GM21528 (cell line): ENCODE data around the gene MAB21L4.

Experiments
- ATAC-seq: cut with Tn5 transposase; IDR thresholded peaks from one replicate; pipeline ENCODE4 v1.9.1; 2021; ENCODE audit warnings: mild to moderate bottlenecking, moderate library complexity; ENCODE audit not compliant: unreplicated experiment, low FRiP score

The MAB21L4 gene

GRCh38 chr2:240895656-240896388, at the start of gene MAB21L4:
Gene MAB21L4 (minus strand): TSS chr2:240896156. CDS start chr2:240895997, 159 bp downstream.
- no peak for ATAC-seq

DNA sequence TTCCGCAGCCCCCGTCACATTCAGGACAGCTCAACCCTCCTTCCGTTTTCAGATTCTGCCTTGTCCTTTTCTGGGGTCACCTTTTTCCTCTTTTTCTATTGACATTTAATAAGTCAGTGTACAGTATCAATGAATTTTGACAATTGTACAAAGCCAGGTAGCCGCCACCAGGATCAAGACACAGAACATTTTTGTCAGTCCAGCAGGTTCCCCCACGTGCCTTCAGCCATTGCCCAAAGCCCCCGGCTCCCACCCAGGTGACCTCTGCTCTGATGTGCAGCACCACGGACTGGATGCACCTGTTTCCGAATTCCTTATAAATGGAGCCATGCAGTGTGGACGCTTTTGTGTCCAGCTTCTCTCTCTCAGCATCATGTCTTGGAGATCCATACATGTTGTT, 40.1 kb upstream of the MAB21L4 start:
- ATAC-seq = no peak

DNA sequence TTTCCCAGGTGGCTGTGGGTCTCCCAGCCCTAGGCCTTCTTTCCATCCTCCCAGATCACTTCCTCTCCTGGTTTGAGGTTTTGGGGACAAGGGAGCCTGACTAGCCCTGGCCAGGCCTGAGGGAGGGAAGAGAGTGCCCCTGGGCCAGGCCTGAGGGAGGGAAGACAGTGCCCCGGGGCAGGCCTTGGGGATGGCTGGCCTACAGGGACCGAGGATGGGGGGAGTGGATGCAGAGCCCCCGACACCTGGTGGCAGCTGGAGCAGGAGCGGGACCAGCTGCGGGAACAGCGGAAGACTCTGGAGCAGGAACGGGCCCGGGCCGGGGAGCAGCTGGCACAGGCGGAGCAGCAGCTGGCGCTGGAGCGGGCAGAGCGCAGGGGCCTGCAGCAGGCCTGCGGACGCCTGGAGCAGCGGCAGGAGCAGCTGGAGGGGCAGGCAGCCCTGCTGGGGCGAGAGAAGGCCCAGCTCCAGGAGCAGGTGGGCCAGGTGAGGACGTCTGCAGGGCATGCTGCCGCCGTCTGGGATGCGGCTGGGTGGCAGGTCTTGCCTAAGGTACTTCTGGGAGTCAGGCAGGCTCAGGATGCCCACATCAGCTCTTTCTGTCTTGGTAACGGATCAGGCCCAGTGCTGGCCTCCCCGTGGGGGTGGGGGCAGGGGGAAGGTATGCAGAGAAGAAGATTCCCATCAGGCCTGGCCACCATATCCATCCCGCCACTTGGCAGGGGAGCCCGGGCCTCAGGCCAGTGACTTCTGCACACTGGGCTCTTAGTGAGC, 39.3 kb upstream of the MAB21L4 start:
- ATAC-seq = no peak

DNA sequence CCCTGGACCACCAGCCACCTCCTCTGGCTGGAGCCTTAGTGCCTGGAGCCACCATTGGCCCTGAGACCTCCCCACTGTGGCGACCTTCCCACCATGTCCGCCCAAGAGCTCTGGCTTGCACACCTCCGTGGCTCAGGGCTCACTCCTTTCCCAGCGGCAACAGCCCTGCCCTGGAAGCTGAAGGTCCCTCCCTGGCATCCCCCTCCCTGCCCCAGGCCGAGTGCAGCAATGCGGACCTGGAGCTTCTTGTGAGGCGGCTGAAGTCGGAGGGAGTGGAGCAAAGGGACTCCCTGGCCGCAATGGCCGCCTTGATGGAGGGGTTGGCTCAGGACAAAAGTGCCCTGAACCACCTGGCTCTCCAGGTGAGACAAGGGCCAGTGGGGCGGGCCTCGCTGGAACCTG, 38.7 kb upstream of the MAB21L4 start:
- no peak for ATAC-seq

DNA sequence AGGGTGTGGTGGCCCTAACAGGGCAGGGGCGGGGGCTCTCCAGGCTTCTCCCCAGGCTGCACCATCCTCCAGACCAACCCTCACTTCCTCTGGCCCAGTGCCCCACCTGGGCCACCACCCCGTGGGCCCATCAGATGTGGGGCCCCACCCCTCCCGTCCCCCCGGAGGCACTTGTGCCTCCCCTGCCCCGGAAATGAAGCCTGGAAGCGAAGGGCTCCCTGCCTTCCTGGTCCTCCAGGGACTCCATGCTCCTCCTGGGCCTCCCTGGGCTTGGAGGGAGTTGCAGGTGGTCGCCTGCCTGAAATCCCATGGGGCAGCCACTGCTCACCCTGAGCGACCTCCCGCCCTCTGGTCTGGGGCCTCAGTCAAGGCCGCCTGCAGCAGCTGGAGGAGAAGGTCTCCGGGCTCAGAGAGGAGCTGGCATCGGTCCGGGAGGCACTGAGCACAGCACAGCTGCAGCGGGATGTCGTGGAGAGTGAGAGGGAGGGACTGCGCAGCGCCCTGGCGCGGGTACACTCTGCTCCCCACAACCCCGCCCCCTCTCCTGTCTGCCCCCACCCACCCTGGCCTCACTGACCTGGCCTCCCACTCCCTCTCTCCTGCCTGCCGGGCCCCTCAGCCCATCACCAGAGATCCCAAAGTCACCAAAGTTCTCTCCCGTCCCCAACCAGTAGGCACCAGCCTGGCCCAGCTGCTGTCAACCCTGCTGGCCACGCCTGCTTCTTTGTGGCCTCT, 38.2 kb upstream of the MAB21L4 start:
- ATAC-seq = no peak

DNA sequence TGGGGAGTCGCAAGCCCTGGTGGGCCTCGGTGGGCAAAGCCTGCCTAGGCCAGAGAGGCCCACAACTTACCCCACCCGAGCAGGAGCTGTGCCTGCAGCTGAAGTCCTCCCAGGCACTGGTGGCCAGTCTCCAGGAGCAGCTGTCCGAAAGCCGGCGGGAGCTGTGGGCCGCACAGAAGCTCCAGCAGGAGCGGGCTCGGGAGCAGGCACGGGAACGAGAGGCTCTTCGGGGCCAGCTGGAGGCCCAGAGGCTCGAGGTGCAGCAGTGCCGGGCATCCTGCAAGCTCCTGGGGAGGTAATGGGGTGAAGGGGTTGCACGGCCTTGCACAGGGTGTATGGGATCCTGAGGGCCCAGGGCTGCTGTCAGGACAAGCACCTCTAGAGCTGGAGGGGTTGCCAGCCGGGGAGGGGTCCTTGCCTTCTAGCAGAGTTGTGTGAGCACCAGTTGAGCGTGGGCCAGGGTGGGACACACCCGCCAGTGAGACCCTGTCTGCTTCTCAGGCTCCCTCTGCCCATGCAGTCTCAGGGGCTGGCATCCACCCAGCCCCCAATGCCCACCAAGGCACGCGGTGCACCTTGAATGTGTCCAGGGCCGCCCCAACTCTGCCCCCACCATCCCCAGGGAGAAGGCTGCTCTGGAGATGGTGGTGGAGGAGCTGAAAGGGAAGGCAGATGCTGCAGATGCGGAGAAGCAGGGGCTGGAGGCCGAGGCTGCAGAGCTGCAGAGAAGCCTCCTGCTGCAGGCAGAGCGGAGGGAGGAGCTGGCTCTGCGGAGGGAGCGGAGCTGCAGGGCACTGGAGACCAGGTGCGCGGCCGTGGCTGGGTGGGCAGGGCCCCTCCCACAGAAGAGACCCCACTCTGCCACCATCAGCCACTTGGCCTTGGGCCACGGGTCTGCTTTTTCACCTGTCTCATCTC, 37.4 kb upstream of the MAB21L4 start:
- no peak for ATAC-seq

- no peak for ATAC-seq
Measured at GRCh38 chr2:240932724-240933047, 36.7 kb upstream of the MAB21L4 start.

GRCh38 chr2:240932001-240932723, 36.2 kb upstream of the MAB21L4 start:
- ATAC-seq = no peak

- no peak for ATAC-seq
Measured at GRCh38 chr2:240931319-240931949, 35.5 kb upstream of the MAB21L4 start.

- ATAC-seq = no peak
Measured at GRCh38 chr2:240930631-240931318, 34.8 kb upstream of the MAB21L4 start.

- no peak for ATAC-seq
Measured at GRCh38 chr2:240930096-240930630, 34.2 kb upstream of the MAB21L4 start.

GRCh38 chr2:240929364-240930095, 33.6 kb upstream of the MAB21L4 start:
- ATAC-seq = no peak

DNA sequence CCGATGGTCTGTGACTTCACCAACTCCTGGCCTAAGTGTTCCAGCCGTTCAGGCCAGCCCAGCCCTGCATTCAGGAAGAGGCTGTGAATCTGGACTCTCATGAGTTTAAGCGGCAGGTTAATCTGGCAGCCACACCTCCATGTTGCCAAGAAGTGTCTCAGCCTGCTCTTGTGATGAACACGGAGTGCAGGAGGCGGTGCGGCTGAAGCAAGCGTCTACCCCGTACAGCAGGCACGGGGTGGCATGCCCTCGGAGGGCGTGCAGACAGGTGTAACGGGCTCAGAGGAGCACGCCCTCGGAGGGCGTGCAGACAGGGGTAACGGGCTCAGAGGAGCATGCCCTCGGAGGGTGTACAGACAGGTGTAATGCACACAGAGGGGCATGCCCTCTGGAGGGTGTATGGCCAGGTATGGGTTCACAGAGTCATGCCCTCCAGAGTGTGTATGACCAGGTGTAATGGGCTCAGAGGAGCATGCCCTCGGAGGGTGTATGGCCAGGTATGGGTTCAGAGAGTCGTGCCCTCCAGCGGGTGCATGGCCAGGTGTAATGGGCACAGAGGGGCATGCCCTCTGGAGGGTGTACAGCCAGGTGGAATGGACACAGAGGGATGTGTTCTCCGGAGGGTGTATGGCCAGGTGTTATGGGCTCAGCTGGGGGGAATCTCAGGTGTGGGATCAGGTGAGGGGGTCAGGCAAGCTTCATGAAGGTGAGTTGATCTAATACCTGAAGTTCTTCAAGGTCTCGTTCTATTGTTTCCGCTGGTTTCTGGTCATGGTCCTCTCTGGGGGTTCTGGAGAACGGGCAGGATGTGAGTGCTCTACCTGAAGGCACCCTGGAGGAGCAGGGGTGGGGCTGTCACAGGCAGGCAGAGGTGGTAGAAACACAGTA, 32.8 kb upstream of the MAB21L4 start:
- ATAC-seq = no peak

DNA sequence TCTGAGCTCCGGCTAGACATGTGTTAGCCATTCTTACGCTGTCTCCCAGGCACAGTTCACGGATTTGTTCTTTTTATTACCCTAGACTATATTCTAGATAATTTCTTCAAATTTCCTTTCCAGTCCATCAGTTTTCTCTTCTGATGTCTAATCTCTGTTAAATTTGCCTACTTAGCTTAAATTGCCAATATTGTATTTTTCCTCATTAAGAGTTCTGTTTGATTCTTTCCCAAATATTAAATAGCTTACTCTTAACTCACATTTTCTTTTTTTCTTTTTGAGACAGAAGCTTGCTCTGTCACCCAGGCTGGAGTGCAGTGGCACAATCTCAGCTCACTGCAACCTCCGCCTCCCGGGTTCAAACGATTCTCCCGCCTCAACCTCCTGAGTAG, 31.4 kb upstream of the MAB21L4 start:
- ATAC-seq = no peak

DNA sequence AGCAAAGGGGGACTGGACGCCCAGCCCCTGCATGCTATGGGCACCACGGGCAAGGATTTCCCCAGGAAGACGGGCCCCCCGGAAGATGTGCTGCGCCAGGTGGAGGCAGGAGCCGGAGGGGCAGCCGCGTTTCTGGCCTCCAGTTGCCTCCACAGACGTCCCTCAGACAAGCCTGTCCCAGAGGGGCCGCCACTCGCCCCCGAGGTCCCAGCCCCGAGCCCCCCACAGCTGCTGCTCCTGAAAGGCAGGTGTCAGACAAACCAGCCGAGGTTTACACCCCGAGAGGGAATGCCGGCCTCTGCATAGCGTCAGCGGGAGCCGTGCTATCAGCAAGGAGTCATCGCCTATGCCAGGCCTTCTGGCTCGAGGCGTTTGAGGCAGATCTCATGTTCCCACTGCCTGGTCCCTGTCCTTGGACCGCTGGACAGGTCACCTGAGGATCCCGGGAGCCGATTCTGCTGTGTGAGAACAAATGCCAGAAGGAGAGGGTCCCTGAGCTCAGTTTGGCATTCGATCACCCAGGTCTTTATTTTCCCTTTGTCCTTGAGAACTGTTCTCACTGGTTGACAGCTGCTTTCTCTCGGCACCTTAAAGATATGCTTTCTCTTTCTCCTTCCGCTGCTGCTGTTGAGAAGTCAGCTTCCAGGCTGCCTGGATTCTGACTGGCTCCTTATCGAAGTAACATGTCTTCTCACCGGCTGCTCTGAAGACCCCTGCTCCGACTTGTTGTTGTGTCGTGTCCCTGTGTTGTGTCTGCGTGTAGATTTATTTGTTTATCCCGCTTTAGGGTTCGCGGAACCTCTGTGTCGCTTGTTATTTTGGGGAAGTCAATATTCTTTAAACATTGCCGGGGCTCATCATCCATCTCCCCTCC, 30.8 kb upstream of the MAB21L4 start:
- no peak for ATAC-seq
